Progenitor cell of endocrine pancreas (in vitro differentiated cells): ENCODE results near the gene OR6K3. TPM values are rescaled to one million over a fixed set of nuclear protein-coding genes. Genes with fewer than 3 reads are reported as not detected.

ENCODE experiments used
- DNase-seq: peaks from one replicate; pipeline ENCODE4 v3.0.0; 2021; ENCODE audit warnings: low spot score; ENCODE audit not compliant: unreplicated experiment
- H3K27ac Mint-ChIP-seq: 2 replicates; pipeline ENCODE4 v1.8.0; 2021; ENCODE audit warnings: mild to moderate bottlenecking, moderate library complexity, mixed read lengths
- H3K27me3 Mint-ChIP-seq: 2 replicates; pipeline ENCODE4 v1.8.0; 2021; ENCODE audit warnings: mixed read lengths
- H3K36me3 Mint-ChIP-seq: 2 replicates; pipeline ENCODE4 v1.8.0; 2022; ENCODE audit warnings: mixed read lengths; ENCODE audit not compliant: insufficient read depth
- H3K4me1 Mint-ChIP-seq: 2 replicates; pipeline ENCODE4 v1.8.0; 2021; ENCODE audit warnings: low read depth, mixed read lengths
- H3K4me3 Mint-ChIP-seq: 2 replicates; pipeline ENCODE4 v1.8.0; 2021; ENCODE audit warnings: low read depth, mild to moderate bottlenecking, moderate library complexity, mixed read lengths
- H3K9me3 Mint-ChIP-seq: 2 replicates; pipeline ENCODE4 v1.8.0; 2021; ENCODE audit warnings: low read depth, mixed read lengths
- CTCF ChIP-seq: fragments of 200-600 bp; sonication (generic); IDR thresholded peaks from one replicate; pipeline ENCODE4 v1.5.0; 2021; ENCODE audit warnings: antibody characterized with exemption, mild to moderate bottlenecking; ENCODE audit not compliant: unreplicated experiment
- total RNA-seq: library from RNA; stranded (reverse); gene quantifications from 2 replicates; pipeline ENCODE4 v1.2.1, GENCODE V29; 2021

OR6K3 gene
- total RNA-seq, 1 donor from 2014 or later: not detected

- Mint-ChIP-seq H3K36me3 (no peaks in the 10 kb centered on the region), H3K9me3 (no peaks in the 10 kb centered on the region), H3K4me1 (peaks cover 1% of the 10 kb centered on the region), H3K27ac (no peak overlapping the region), H3K4me3 (no peak overlapping the region), H3K27me3 (no peaks in the 10 kb centered on the region)
- DNase-seq: no peak
- TF ChIP-seq CTCF: no peak
Observed at GRCh38 chr1:158687037-158687436, 33.5 kb downstream of the OR6K3 start.

- no peaks in the 10 kb centered on the region for H3K9me3 Mint-ChIP-seq
Observed at GRCh38 chr1:158686111-158687009, 34.2 kb downstream of the OR6K3 start, which contains the start of gene SPTA1. Gene SPTA1 (minus strand): TSS chr1:158686715. CDS start chr1:158686517, 198 bp downstream.

GRCh38 chr1:158685085-158685484 is 35.4 kb downstream of the OR6K3 start:
- H3K4me3 Mint-ChIP-seq: no peak overlapping the region
- DNase-seq: no peak
- no peaks in the 10 kb centered on the region for H3K36me3 Mint-ChIP-seq
- no peak for TF ChIP-seq CTCF
- H3K27ac Mint-ChIP-seq: no peak overlapping the region
- H3K9me3 Mint-ChIP-seq: no peaks in the 10 kb centered on the region
- no peaks in the 10 kb centered on the region for H3K27me3 Mint-ChIP-seq
- peaks cover 1% of the 10 kb centered on the region for H3K4me1 Mint-ChIP-seq

More at GRCh38 chr1:158686111-158687009, 34.2 kb downstream of the OR6K3 start, which contains the start of gene SPTA1:
- Mint-ChIP-seq H3K36me3 (no peaks in the 10 kb centered on the region), H3K27ac (no peak within 1 kb of the TSS), H3K4me3 (no peak within 1 kb of the TSS), H3K4me1 (peaks cover 1% of the 10 kb centered on the region), H3K27me3 (no peaks in the 10 kb centered on the region)
- no peak for DNase-seq
- no peak for TF ChIP-seq CTCF

- Mint-ChIP-seq H3K4me3 (no peak overlapping the region), H3K27me3 (no peaks in the 10 kb centered on the region), H3K36me3 (no peaks in the 10 kb centered on the region), H3K27ac (no peak overlapping the region), H3K4me1 (peaks cover 1% of the 10 kb centered on the region), H3K9me3 (no peaks in the 10 kb centered on the region)
- DNase-seq: no peak
- TF ChIP-seq CTCF: no peak
Observed at GRCh38 chr1:158681606-158682005, 38.9 kb downstream of the OR6K3 start.

GRCh38 chr1:158679289-158679688 is 41.2 kb downstream of the OR6K3 start:
- Mint-ChIP-seq H3K27me3 (no peaks in the 10 kb centered on the region), H3K9me3 (no peaks in the 10 kb centered on the region), H3K4me1 (no peaks in the 10 kb centered on the region), H3K4me3 (no peak overlapping the region), H3K27ac (no peak overlapping the region), H3K36me3 (no peaks in the 10 kb centered on the region)
- DNase-seq: no peak
- TF ChIP-seq CTCF: no peak
